NT2/D1 (cell line): ENCODE data around the gene MSL3.

ENCODE experiments used
- DNase-seq: peaks from one replicate; pipeline ENCODE4 v3.0.0-alpha.2; 2011; ENCODE audit warnings: low read depth, low spot score
- H3K27me3 ChIP-seq: 2 replicates; pipeline ENCODE4 v1.6.0; 2011; ENCODE audit warnings: mild to moderate bottlenecking; ENCODE audit not compliant: insufficient read length, insufficient read depth
- H3K36me3 ChIP-seq: 2 replicates; pipeline ENCODE4 v1.6.1; 2011; ENCODE audit warnings: mild to moderate bottlenecking, low read length, mixed read lengths; ENCODE audit not compliant: insufficient read depth, insufficient read length
- H3K4me1 ChIP-seq: 2 replicates; pipeline ENCODE4 v1.5.1; 2011; ENCODE audit not compliant: insufficient read depth, insufficient read length
- H3K4me3 ChIP-seq: 2 replicates; pipeline ENCODE4 v1.5.1; 2011; ENCODE audit warnings: low read depth; ENCODE audit not compliant: insufficient read length
- H3K9ac ChIP-seq: 2 replicates; pipeline ENCODE4 v1.6.0; 2011; ENCODE audit warnings: low read depth; ENCODE audit not compliant: insufficient read length
- H3K9me3 ChIP-seq: 2 replicates; pipeline ENCODE4 v1.5.1; 2011; ENCODE audit warnings: mild to moderate bottlenecking, low read length; ENCODE audit not compliant: insufficient read depth
- SUZ12 ChIP-seq: IDR thresholded peaks from 2 replicates; pipeline ENCODE4 v1.6.1; 2011; ENCODE audit not compliant: insufficient read length, insufficient read depth; ENCODE audit errors: extremely low read depth
- YY1 ChIP-seq: IDR thresholded peaks from 2 replicates; pipeline ENCODE4 v1.6.1; 2011; ENCODE audit not compliant: insufficient read length, insufficient read depth
- ZNF274 ChIP-seq: IDR thresholded peaks from 2 replicates; pipeline ENCODE4 v1.6.1; 2011; ENCODE audit warnings: mild to moderate bottlenecking, low read depth, low read length

The MSL3 gene

DNA sequence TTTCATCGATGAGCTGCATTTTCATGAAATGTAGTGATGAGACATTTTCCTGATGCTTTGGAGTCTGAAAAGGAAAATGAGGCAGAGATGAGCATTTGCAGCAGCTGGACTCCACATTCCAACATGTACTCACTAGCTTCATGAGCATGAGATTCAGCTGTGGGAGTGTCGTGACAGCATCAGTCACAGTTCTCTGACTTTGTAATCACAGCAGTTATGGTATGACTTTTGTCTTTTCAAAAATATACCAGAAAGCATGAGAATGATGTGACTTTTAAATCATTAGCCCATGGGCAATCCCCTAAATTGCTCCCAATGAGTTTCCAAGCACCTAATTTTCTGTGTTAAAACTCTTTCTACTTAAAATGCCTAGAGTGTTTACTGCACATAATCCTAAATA, 18.3 kb upstream of the MSL3 start:
- no peaks in the 10 kb centered on the region for H3K36me3 ChIP-seq
- no peaks in the 10 kb centered on the region for H3K9me3 ChIP-seq
- DNase-seq = no peak
- no peak overlapping the region for H3K4me3 ChIP-seq
- no peak overlapping the region for H3K9ac ChIP-seq
- no peak for TF ChIP-seq SUZ12
- TF ChIP-seq YY1 = no peak
- TF ChIP-seq ZNF274 = no peak
- no peaks in the 10 kb centered on the region for H3K4me1 ChIP-seq
- no peaks in the 10 kb centered on the region for H3K27me3 ChIP-seq

DNA sequence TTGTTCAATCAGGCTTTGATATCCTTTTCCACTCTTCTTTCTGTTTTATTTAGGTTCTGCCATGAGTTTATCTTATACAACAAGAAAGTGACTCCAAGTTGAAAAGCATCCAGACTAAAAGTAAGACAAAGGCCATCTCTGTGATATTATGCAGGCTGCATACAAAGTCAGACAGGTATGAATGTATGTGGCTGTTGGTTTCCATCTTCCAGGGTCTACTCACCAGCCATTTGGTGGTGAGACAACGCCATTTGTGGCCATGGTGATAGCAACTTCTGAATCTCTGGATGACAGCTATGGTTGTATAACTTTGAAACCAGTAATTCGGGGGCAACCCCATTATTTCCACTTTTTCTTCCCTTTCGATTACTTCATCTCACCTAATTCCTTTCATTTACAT, 17.2 kb upstream of the MSL3 start:
- DNase-seq = no peak
- TF ChIP-seq ZNF274 = no peak
- TF ChIP-seq YY1 = no peak
- no peak for TF ChIP-seq SUZ12
- no peaks in the 10 kb centered on the region for H3K4me1 ChIP-seq
- H3K27me3 ChIP-seq = no peaks in the 10 kb centered on the region
- H3K36me3 ChIP-seq = no peaks in the 10 kb centered on the region
- no peak overlapping the region for H3K4me3 ChIP-seq
- H3K9me3 ChIP-seq = no peaks in the 10 kb centered on the region
- no peak overlapping the region for H3K9ac ChIP-seq

DNA sequence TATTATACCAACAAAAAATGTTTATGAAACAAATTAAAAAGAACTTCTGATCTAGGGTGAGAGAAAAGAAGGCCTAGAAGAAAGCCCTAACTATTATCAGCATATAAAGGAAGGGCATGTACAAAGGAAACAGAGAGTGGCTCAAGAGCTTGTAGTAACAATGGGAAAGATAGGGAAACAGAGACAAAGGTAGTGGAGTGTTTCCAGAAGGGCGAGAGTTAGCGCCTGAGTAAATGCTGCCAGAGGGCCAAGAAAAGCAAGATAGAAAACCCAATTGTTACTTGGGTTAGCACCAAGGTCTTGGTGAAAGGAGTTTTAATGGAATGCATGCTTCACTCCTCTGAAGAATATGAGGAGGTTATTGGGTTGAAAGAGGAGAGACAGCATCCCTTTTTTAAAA, 16.5 kb upstream of the MSL3 start:
- Histone ChIP-seq H3K4me1 (no peaks in the 10 kb centered on the region), H3K9me3 (no peaks in the 10 kb centered on the region), H3K4me3 (no peak overlapping the region), H3K36me3 (no peaks in the 10 kb centered on the region), H3K27me3 (no peaks in the 10 kb centered on the region), H3K9ac (no peak overlapping the region)
- TF ChIP-seq SUZ12 (no peak), ZNF274 (no peak), YY1 (no peak)
- DNase-seq = no peak

DNA sequence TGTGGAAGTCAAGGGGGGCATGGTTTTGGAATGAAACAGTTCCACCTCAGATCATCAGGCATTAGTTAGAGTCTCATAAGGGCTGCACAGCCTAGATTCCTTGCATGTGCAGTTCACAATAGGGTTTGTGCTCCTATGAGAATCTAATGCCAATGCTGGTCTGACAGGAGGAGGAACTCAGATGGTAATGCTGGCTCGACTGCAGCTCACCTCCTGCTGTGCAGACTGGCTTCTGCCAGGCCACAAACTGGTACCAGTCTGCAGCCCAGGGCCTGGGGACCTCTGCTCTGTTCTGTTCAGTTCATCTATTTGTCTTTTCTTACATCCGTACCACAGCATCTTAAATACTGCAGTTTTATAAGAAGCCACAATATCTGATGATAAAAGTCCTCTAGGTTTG, 12.2 kb upstream of the MSL3 start:
- H3K4me1 ChIP-seq = no peaks in the 10 kb centered on the region
- no peaks in the 10 kb centered on the region for H3K27me3 ChIP-seq
- no peaks in the 10 kb centered on the region for H3K9me3 ChIP-seq
- H3K4me3 ChIP-seq = no peak overlapping the region
- no peak for DNase-seq
- no peaks in the 10 kb centered on the region for H3K36me3 ChIP-seq
- no peak overlapping the region for H3K9ac ChIP-seq
- TF ChIP-seq SUZ12 (no peak), ZNF274 (no peak), YY1 (no peak)

DNA sequence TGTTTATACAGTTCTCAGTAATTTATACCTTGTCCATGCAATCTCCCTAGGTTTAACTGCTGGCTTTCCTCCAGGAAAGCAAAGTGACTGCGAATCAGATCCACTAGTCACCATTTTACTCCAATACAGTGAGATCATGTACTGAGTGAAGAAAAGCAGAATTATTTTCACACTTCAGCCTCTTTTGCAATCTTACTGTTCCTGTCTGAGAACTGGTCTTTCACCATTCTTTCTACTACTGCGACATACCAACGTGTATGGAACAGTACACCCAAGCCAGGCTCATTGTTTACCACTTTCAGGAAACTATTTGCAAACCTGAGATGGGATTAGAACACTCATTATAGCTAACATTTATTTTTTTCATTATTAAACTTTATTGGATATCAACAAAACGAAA, 8.0 kb upstream of the MSL3 start:
- no peak for TF ChIP-seq ZNF274
- no peak for TF ChIP-seq SUZ12
- no peaks in the 10 kb centered on the region for H3K27me3 ChIP-seq
- no peak overlapping the region for H3K4me3 ChIP-seq
- no peaks in the 10 kb centered on the region for H3K9me3 ChIP-seq
- H3K9ac ChIP-seq = no peak overlapping the region
- H3K36me3 ChIP-seq = no peaks in the 10 kb centered on the region
- no peaks in the 10 kb centered on the region for H3K4me1 ChIP-seq
- no peak for DNase-seq

DNA sequence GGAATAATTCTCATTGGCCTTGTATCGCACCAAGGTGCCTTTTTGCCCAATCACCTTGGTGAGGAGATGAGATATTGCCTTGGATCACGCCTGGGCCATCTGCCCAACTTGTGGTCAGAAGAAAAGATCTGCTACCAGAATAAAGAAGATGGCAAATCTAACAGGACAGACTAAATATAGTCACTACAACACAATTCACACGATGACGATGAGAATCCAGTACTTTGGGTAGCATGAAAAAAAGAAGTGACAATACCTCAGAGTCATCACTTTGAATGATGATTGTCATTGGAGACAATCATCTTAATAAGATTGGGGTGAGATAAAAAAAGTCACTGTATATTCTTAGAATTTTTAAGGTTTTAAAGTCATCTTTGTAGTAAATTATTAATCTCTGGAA, 7.3 kb upstream of the MSL3 start:
- Histone ChIP-seq H3K27me3 (no peaks in the 10 kb centered on the region), H3K36me3 (no peaks in the 10 kb centered on the region), H3K9ac (no peak overlapping the region), H3K4me3 (no peak overlapping the region), H3K9me3 (no peaks in the 10 kb centered on the region), H3K4me1 (no peaks in the 10 kb centered on the region)
- DNase-seq = no peak
- no peak for TF ChIP-seq YY1
- no peak for TF ChIP-seq ZNF274

DNA sequence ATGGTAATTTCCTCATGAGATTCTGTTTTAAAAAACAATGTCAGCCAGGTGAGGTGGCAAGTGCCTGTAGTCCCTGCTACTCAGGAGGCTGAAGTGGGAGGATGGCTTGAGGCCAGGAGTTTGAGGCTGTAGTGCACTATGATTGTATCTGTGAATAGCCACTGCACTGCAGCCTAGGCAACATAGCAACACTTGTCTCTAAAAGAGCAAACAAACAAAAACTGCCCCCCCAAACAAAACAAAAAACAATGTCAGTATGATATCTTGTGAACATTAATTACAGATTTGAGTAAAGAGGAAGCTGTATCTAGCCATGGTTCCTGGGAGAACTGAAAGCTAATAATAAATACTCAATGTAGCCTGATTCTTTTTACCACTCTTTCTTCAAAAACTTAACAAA, 6.8 kb upstream of the MSL3 start:
- H3K4me3 ChIP-seq = no peak overlapping the region
- DNase-seq = no peak
- H3K4me1 ChIP-seq = peaks cover under 1% of the 10 kb centered on the region
- H3K9me3 ChIP-seq = no peaks in the 10 kb centered on the region
- no peaks in the 10 kb centered on the region for H3K27me3 ChIP-seq
- no peak overlapping the region for H3K9ac ChIP-seq
- no peak for TF ChIP-seq SUZ12
- TF ChIP-seq ZNF274 = no peak
- TF ChIP-seq YY1 = no peak
- H3K36me3 ChIP-seq = no peaks in the 10 kb centered on the region

DNA sequence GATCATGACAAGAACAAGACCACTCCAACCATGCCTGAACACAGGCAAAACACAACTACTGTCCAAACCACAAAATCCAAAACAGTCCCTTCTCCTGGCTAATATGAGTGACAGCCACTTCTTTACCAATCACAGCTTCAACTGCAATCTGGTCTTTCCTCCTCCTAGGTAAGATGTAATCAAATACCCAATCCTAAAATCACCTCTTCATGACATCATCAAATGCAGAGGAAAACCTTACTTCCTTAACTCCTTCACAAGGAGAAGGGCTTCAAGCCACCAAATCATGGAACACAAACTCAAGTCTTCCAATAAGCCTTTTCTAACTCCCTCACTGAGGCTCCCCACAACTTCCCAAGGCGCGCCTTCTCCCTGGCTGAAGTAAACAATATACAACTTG, 4.4 kb upstream of the MSL3 start:
- H3K4me3 ChIP-seq = no peak overlapping the region
- no peak for TF ChIP-seq YY1
- TF ChIP-seq ZNF274 = no peak
- no peak for TF ChIP-seq SUZ12
- H3K27me3 ChIP-seq = no peaks in the 10 kb centered on the region
- no peaks in the 10 kb centered on the region for H3K36me3 ChIP-seq
- H3K9me3 ChIP-seq = no peaks in the 10 kb centered on the region
- no peak overlapping the region for H3K9ac ChIP-seq
- DNase-seq = no peak
- peaks cover 4% of the 10 kb centered on the region for H3K4me1 ChIP-seq
